Measurements from ENCODE around the gene PEX26. TPM values are rescaled to one million over a fixed set of nuclear protein-coding genes. Genes with fewer than 3 reads are reported as not detected.

PEX26 gene
- total and polyA plus RNA-seq, 2 of the 13 experiments (the other 11 are each of a cell fraction or from before 2014, with no cell fraction given), result 10.6 to 25.1 TPM

DNA sequence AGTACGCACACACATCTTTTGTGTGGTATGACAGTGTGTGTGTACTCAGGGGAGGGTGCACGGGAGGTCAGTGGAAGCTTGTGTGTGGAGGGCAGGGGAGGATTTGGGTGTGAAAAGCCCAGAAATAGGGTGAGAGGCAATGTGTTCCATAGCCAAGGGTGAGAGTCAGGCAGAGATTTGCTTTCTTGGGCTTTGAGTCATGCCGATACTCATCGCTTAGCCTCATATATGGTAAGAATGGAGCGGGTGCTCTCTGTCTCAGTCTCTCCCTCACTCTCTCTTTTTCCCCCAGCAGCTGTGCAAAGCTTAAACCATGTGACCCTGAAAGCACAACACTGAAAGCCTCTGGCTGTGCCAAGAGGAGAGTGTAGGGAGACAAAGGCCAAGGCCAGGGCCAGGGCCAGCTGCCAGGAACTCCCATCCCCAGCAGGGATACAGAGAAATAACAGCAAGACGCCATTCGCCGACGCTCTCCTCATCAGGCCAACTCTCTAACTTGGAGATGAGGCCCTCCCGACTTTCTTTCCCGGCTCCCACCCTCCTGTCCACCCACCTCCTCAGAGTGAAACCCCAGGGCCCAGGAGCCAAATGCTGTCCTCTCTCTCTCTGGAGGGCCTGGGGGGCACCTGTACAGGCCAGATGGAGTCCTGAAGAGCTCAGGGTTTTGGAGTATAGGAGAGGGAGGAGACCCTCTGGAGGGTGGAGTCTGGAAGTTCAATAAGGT lies 33.1 kb upstream of the PEX26 start (continued):
- no peak for TF ChIP-seq PAF1 (CRISPR knock-in tag; IDR thresholded peaks at IDR 0.05)
- TF ChIP-seq FIP1L1 (IDR thresholded peaks at IDR 0.05; ENCODE audit: borderline replicate concordance, insufficient read depth, low read depth, low read length), result no peak
- no peak for TF ChIP-seq SIX4 (CRISPR knock-in tag; IDR thresholded peaks at IDR 0.05)
- peak; percentile 37; the same call in 1 of the 2 replicates for TF ChIP-seq YEATS2 (CRISPR knock-in tag; IDR thresholded peaks at IDR 0.05; ENCODE audit: borderline replicate concordance)
- TF ChIP-seq ZNF784 (CRISPR knock-in tag; IDR thresholded peaks at IDR 0.05; ENCODE audit: borderline replicate concordance), result no peak
- TF ChIP-seq ZNF180 (CRISPR knock-in tag; IDR thresholded peaks at IDR 0.05; ENCODE audit: borderline replicate concordance, low read depth), result no peak
- 0 out of 2 replicates have a peak, but pooled peaks have one; percentile 81 for TF ChIP-seq ERF (CRISPR knock-in tag; IDR thresholded peaks at IDR 0.05)
- TF ChIP-seq ZNF670 (CRISPR knock-in tag; IDR thresholded peaks at IDR 0.05; ENCODE audit: borderline replicate concordance), result no peak
- peak; percentile 58 to 71; a peak in 3 of 4 replicates for TF ChIP-seq EP300 (IDR thresholded peaks at IDR 0.05; ENCODE audit: low read depth in 2 of 2, low read length in 2 of 2)
- TF ChIP-seq EP300 (CRISPR knock-in tag; IDR thresholded peaks at IDR 0.05; ENCODE audit: borderline replicate concordance), result peak; percentile 54; the same call in 1 of the 2 replicates
- TF ChIP-seq, protein P1, sequence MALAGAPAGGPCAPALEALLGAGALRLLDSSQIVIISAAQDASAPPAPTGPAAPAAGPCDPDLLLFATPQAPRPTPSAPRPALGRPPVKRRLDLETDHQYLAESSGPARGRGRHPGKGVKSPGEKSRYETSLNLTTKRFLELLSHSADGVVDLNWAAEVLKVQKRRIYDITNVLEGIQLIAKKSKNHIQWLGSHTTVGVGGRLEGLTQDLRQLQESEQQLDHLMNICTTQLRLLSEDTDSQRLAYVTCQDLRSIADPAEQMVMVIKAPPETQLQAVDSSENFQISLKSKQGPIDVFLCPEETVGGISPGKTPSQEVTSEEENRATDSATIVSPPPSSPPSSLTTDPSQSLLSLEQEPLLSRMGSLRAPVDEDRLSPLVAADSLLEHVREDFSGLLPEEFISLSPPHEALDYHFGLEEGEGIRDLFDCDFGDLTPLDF (CRISPR knock-in tag; IDR thresholded peaks at IDR 0.05), result no peak
- no peak for TF ChIP-seq ZFP90 (CRISPR knock-in tag; IDR thresholded peaks at IDR 0.05; ENCODE audit: borderline replicate concordance)
- TF ChIP-seq, protein P2, sequence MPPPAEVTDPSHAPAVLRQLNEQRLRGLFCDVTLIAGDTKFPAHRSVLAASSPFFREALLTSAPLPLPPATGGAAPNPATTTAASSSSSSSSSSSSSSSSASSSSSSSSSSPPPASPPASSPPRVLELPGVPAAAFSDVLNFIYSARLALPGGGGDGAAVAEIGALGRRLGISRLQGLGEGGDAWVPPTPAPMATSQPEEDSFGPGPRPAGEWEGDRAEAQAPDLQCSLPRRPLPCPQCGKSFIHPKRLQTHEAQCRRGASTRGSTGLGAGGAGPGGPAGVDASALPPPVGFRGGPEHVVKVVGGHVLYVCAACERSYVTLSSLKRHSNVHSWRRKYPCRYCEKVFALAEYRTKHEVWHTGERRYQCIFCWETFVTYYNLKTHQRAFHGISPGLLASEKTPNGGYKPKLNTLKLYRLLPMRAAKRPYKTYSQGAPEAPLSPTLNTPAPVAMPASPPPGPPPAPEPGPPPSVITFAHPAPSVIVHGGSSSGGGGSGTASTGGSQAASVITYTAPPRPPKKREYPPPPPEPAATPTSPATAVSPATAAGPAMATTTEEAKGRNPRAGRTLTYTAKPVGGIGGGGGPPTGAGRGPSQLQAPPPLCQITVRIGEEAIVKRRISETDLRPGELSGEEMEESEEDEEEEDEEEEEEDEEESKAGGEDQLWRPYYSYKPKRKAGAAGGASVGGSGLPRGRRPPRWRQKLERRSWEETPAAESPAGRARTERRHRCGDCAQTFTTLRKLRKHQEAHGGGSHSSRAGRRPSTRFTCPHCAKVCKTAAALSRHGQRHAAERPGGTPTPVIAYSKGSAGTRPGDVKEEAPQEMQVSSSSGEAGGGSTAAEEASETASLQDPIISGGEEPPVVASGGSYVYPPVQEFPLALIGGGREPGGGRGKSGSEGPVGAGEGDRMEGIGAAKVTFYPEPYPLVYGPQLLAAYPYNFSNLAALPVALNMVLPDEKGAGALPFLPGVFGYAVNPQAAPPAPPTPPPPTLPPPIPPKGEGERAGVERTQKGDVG (CRISPR knock-in tag; IDR thresholded peaks at IDR 0.05; ENCODE audit: borderline replicate concordance), result no peak
- 0 out of 2 replicates have a peak, but pooled peaks have one; percentile 32 for TF ChIP-seq SMYD3 (CRISPR knock-in tag; IDR thresholded peaks at IDR 0.05)
- TF ChIP-seq, protein P3, sequence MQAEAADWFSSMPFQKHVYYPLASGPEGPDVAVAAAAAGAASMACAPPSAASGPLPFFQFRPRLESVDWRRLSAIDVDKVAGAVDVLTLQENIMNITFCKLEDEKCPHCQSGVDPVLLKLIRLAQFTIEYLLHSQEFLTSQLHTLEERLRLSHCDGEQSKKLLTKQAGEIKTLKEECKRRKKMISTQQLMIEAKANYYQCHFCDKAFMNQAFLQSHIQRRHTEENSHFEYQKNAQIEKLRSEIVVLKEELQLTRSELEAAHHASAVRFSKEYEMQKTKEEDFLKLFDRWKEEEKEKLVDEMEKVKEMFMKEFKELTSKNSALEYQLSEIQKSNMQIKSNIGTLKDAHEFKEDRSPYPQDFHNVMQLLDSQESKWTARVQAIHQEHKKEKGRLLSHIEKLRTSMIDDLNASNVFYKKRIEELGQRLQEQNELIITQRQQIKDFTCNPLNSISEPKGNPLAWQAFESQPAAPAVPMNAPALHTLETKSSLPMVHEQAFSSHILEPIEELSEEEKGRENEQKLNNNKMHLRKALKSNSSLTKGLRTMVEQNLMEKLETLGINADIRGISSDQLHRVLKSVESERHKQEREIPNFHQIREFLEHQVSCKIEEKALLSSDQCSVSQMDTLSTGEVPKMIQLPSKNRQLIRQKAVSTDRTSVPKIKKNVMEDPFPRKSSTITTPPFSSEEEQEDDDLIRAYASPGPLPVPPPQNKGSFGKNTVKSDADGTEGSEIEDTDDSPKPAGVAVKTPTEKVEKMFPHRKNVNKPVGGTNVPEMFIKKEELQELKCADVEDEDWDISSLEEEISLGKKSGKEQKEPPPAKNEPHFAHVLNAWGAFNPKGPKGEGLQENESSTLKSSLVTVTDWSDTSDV (CRISPR knock-in tag; IDR thresholded peaks at IDR 0.05), result no peak
- TF ChIP-seq YEATS4 (CRISPR knock-in tag; IDR thresholded peaks at IDR 0.05; ENCODE audit: borderline replicate concordance), result no peak
- no peak for TF ChIP-seq ZNF619 (CRISPR knock-in tag; IDR thresholded peaks at IDR 0.05)
- TF ChIP-seq PCBP1 (IDR thresholded peaks at IDR 0.05; ENCODE audit: borderline replicate concordance, low read depth, low read length), result no peak
- TF ChIP-seq ARNT2 (CRISPR knock-in tag; IDR thresholded peaks at IDR 0.05; ENCODE audit: low read depth), result 0 out of 2 replicates have a peak, but pooled peaks have one; percentile 8
- no peak for TF ChIP-seq AHR (CRISPR knock-in tag; IDR thresholded peaks at IDR 0.05)
